Right hindlimb (tissue), 1 donor: ENCODE measurements around the gene SUGCT.
"Not testable (repeated sequence)": the region's sequence is repeated elsewhere in the genome, so short reads cannot be mapped to it uniquely, and the experiment has no call there.

Experiments used
- DNase-seq: peaks from one replicate; pipeline ENCODE4 v3.0.0-alpha.2; 2018

SUGCT gene

GRCh38 chr7:40134428-40135316 lies at the start of gene SUGCT, which contains the start of gene MPLKIP:
Gene SUGCT (plus strand): TSS chr7:40135005.
Gene MPLKIP (minus strand): TSS chr7:40134622. CDS start chr7:40134567, 55 bp downstream.
- peak; percentile 91 for DNase-seq

GRCh38 chr7:40092182-40092581 lies 42.6 kb upstream of the SUGCT start:
- no peak for DNase-seq

- no peak for DNase-seq
These were observed 41.0 kb upstream of the SUGCT start for GRCh38 chr7:40093631-40094350.

GRCh38 chr7:40095230-40095629 lies 39.6 kb upstream of the SUGCT start:
- no peak for DNase-seq

GRCh38 chr7:40095695-40096327 lies 39.0 kb upstream of the SUGCT start:
- DNase-seq, result no peak

- DNase-seq, result no peak
These were observed 37.1 kb upstream of the SUGCT start for GRCh38 chr7:40097728-40098127.

GRCh38 chr7:40098810-40099209 lies 36.0 kb upstream of the SUGCT start:
- DNase-seq, result no peak

GRCh38 chr7:40099837-40100236 lies 35.0 kb upstream of the SUGCT start:
- no peak for DNase-seq

- DNase-seq, result no peak
These were observed 33.6 kb upstream of the SUGCT start for GRCh38 chr7:40101201-40101600.

GRCh38 chr7:40102897-40103296 lies 31.9 kb upstream of the SUGCT start:
- no peak for DNase-seq

GRCh38 chr7:40105879-40106473 lies 28.8 kb upstream of the SUGCT start:
- DNase-seq, result no peak

GRCh38 chr7:40115936-40116335 lies 18.9 kb upstream of the SUGCT start:
- no peak for DNase-seq

GRCh38 chr7:40117199-40117598 lies 17.6 kb upstream of the SUGCT start:
- DNase-seq, result not testable (repeated sequence)

GRCh38 chr7:40118201-40118600 lies 16.6 kb upstream of the SUGCT start:
- DNase-seq, result not testable (repeated sequence)

- DNase-seq, result no peak
These were observed 14.8 kb upstream of the SUGCT start for GRCh38 chr7:40120020-40120419.

GRCh38 chr7:40122100-40122939 lies 12.5 kb upstream of the SUGCT start:
- DNase-seq, result not testable (repeated sequence)

GRCh38 chr7:40122940-40123254 lies 11.9 kb upstream of the SUGCT start:
- DNase-seq, result no peak

- DNase-seq, result no peak
These were observed 1.0 kb upstream of the SUGCT start for GRCh38 chr7:40133561-40134427.

GRCh38 chr7:40135317-40135610 lies 459 bp downstream of the SUGCT start:
- DNase-seq, result no peak

GRCh38 chr7:40137563-40137962 lies 2.8 kb downstream of the SUGCT start:
- DNase-seq, result no peak

- no peak for DNase-seq
These were observed 4.2 kb downstream of the SUGCT start for GRCh38 chr7:40138973-40139372.
